T-helper 22 cell (primary cell): Measurements from ENCODE around the gene PCDHGB3.
"Not testable (repeated sequence)": the region's sequence is repeated elsewhere in the genome, so short reads cannot be mapped to it uniquely, and the experiment has no call there.

ENCODE experiments used
- DNase-seq: peaks from one replicate; pipeline ENCODE4 v3.0.0-alpha.2; 2020; ENCODE audit warnings: low read depth

PCDHGB3 gene

DNA sequence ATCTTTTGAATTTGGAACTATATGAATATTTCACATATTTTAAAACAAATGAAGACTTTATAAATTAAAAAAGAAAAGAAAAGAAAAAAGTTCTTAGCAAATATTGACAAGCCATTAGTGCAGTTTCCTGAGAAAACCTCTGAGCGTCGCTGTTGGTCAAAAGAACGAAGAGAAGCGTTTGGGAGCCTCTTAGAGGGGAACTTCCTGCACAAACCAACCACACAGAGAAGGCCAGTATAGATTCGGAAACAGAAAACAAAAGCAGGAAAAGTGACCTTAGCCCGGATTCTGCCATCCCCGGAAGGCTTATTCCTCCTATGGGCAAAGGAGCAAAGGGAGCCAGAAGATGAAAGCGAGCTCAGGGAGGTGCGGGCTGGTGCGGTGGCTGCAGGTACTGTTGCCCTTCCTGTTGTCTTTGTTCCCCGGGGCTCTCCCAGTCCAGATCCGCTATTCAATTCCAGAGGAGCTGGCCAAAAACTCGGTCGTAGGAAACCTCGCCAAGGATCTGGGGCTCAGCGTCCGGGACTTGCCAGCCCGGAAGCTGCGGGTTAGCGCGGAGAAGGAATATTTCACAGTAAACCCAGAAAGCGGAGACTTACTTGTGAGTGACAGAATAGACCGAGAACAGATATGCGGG lies 10.1 kb upstream of the PCDHGB3 start, which contains the start of gene PCDHGB2:
TSS of gene PCDHGB2 (plus strand) at position 205 of the 637 bp plus-strand sequence. CDS start at position 347, 142 bp downstream.
- DNase-seq: no peak

DNA sequence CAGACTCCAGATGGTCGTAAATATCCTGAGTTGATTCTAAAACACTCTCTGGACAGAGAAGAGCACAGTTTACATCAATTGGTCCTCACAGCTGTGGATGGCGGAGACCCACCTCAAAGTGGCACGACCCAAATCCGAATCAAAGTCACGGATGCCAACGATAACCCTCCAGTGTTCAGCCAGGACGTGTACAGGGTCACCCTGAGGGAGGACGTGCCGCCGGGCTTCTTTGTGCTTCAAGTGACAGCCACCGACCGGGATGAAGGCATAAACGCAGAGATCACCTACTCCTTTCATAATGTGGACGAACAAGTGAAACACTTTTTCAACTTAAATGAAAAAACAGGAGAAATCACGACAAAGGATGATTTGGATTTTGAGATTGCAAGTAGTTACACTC lies 9.4 kb upstream of the PCDHGB3 start:
- no peak for DNase-seq

GRCh38 chr5:141362719-141363118 lies 7.3 kb upstream of the PCDHGB3 start:
- no peak for DNase-seq

- DNase-seq: no peak
These were observed 5.9 kb upstream of the PCDHGB3 start, which contains the start of gene PCDHGA5 for GRCh38 chr5:141363952-141364660. Gene PCDHGA5, plus strand, starts transcription at chr5:141364162. Its CDS starts 169 bp downstream, at chr5:141364331.

DNA sequence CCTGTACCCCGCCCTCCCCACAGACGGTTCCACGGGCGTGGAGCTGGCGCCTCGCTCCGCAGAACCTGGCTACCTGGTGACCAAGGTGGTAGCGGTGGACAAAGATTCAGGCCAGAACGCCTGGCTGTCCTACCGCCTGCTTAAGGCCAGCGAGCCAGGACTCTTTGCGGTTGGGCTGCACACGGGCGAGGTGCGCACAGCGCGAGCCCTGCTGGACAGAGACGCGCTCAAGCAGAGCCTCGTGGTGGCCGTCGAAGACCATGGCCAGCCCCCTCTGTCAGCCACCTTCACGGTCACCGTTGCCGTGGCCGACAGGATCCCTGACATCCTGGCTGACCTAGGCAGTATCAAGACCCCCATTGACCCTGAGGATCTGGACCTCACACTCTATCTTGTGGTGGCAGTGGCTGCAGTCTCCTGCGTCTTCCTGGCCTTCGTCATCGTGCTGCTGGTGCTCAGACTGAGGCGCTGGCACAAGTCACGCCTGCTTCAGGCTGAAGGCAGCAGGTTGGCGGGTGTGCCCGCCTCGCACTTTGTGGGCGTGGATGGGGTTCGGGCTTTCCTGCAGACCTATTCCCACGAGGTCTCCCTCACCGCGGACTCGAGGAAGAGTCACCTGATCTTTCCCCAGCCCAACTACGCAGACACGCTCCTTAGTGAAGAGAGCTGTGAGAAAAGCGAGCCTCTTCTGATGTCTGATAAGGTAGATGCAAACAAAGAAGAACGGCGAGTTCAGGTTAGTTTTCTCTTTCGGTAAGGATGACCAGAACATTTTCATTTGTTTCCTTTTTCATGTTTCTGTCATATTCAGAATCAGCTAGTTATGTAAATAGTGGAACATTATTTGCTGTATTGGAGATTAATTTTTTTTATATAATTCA lies 3.8 kb upstream of the PCDHGB3 start:
- no peak for DNase-seq

GRCh38 chr5:141371572-141372475 lies 1.8 kb downstream of the PCDHGB3 start:
- DNase-seq: no peak

- no peak for DNase-seq
These were observed 3.8 kb downstream of the PCDHGB3 start, which contains the start of gene PCDHGA6 for GRCh38 chr5:141373673-141374317. Gene PCDHGA6, plus strand, starts transcription at chr5:141373891. Its CDS starts 193 bp downstream, at chr5:141374084.

- DNase-seq: no peak
These were observed 4.6 kb downstream of the PCDHGB3 start for GRCh38 chr5:141374627-141375026.

DNA sequence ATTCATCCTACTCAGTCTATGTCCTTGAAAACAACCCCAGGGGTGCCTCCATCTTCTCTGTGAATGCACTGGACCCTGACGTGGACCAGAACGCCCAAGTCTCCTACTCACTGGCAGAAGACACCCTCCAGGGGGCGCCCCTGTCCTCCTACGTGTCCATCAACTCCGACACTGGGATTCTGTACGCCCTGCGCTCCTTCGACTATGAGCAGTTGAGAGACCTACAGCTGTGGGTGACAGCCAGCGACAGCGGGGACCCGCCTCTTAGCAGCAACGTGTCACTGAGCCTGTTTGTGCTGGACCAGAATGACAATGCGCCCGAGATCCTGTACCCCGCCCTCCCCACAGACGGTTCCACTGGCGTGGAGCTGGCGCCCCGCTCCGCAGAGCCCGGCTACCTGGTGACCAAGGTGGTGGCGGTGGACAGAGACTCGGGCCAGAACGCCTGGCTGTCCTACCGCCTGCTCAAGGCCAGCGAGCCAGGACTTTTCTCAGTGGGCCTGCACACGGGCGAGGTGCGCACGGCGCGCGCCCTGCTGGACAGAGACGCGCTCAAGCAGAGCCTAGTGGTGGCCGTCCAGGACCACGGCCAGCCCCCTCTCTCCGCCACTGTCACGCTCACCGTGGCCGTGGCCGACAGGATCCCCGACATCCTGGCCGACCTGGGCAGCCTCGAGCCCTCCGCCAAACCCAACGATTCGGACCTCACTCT lies 5.6 kb downstream of the PCDHGB3 start:
- DNase-seq: not testable (repeated sequence)

DNA sequence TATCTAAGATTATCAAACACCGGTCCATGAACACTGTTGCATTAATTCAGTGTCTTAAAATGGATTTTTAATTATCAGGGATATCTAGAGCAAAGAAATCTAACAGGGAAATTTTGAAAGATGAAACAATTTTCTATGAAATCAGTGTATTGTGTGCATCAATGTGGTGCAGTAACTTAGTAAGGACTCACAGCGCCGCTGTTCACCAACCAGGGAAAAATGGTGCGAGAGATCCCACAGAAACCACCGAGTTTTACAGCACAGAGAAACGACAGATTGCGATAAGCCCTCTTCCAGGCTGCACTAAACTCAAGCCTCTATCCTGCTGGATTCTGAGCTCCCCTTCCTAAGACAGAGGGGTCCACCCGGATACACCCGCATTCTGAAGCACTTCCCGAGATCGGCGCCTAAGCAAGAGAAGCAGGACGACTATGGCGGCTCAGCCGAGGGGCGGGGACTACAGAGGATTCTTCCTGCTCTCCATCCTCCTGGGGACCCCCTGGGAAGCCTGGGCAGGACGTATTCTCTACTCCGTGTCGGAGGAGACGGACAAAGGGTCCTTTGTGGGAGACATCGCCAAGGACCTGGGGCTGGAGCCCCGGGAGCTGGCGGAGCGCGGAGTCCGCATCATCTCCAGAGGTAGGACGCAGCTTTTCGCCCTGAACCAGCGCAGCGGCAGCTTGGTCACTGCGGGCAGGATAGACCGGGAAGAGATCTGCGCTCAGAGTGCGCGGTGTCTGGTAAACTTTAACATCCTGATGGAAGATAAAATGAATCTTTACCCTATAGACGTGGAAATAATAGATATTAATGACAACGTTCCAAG lies 12.6 kb downstream of the PCDHGB3 start, which contains the start of gene PCDHGA7:
TSS of gene PCDHGA7 (plus strand) at position 274 of the 826 bp plus-strand sequence. CDS start at position 432, 158 bp downstream.
- no peak for DNase-seq

GRCh38 chr5:141383345-141383744 lies 13.3 kb downstream of the PCDHGB3 start:
- DNase-seq: no peak

DNA sequence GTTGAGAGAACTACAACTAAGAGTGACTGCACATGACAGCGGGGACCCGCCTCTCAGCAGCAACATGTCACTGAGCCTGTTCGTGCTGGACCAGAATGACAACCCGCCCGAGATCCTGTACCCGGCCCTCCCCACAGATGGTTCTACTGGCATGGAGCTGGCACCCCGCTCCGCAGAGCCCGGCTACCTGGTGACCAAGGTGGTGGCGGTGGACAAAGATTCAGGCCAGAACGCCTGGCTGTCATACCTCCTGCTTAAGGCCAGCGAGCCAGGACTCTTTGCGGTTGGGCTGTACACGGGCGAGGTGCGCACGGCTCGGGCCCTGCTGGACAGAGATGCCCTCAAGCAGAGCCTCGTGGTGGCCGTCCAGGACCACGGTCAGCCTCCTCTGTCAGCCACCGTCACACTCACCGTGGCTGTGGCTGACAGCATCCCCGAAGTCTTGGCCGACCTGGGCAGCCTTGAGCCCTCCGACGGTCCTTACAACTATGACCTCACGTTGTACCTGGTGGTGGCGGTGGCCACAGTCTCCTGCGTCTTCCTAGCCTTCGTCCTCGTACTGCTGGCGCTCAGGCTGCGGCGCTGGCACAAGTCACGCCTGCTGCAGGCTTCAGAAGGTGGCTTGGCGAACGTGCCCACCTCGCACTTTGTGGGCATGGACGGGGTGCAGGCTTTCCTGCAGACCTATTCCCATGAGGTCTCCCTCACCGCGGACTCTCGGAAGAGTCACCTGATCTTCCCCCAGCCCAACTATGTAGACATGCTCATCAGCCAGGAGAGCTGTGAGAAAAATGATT lies 14.6 kb downstream of the PCDHGB3 start:
- no peak for DNase-seq

DNA sequence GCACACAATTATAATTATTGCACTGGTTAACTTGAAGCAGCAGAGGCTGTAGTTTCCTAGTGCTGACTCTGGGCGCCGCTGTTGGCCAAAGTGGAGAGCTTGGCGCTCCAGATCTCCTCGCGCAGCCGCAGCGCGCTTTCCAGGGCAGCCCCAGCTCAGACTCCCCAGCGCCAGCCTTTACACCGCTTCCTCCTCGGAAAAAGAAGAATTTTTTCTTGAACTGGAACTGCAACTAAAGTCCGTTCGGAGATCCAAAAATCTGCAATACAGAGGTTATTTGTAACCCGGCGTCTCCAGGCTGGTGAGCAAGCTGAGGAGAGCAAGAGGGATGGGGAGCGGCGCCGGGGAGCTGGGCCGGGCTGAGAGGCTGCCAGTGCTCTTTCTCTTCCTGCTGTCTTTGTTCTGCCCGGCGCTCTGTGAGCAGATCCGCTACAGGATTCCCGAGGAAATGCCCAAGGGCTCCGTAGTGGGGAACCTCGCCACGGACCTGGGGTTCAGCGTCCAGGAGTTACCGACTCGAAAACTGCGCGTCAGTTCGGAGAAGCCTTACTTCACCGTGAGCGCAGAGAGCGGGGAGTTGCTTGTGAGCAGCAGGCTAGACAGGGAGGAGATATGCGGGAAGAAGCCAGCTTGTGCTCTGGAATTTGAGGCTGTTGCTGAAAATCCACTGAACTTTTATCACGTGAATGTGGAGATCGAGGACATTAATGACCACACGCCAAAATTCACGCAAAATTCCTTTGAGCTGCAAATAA lies 17.7 kb downstream of the PCDHGB3 start, which contains the start of gene PCDHGB4:
TSS of gene PCDHGB4 (plus strand) at position 142 of the 755 bp plus-strand sequence. CDS start at position 329, 187 bp downstream.
- DNase-seq: not testable (repeated sequence)

DNA sequence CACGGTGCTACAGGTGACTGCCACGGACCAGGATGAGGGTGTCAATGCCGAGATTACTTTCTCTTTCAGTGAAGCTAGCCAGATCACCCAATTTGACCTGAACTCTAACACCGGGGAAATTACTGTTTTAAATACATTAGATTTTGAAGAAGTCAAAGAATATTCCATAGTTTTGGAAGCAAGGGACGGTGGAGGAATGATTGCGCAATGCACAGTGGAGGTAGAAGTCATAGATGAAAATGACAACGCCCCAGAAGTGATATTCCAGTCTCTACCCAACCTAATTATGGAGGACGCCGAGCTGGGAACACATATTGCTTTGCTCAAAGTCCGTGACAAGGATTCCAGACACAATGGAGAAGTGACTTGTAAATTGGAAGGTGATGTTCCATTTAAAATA lies 18.6 kb downstream of the PCDHGB3 start:
- no peak for DNase-seq

- DNase-seq: no peak
These were observed 19.4 kb downstream of the PCDHGB3 start for GRCh38 chr5:141389153-141390042.
